ENCODE measurements around the gene EML2. TPM values are rescaled to one million over a fixed set of nuclear protein-coding genes. Genes with fewer than 3 reads are reported as not detected.

The EML2 gene
- total RNA-seq, 1 donor from 2014 or later: 36.9 TPM

GRCh38 chr19:45598267-45599001 lies 40.8 kb downstream of the EML2 start:
- DNase-seq (ENCODE audit: low spot score in 2 of 2, unreplicated experiment in 2 of 2): no peak
- no peaks in the 10 kb centered on the region for H3K36me3 Mint-ChIP-seq

GRCh38 chr19:45597425-45598111 lies 41.6 kb downstream of the EML2 start:
- H3K4me3 Mint-ChIP-seq: no peak overlapping the region
- H3K27me3 Mint-ChIP-seq (ENCODE audit: low read depth): peaks cover 81% of the 10 kb centered on the region
- no peak overlapping the region for H3K27ac Mint-ChIP-seq
- DNase-seq (ENCODE audit: low spot score in 2 of 2, unreplicated experiment in 2 of 2): no peak
- H3K9me3 Mint-ChIP-seq: no peaks in the 10 kb centered on the region
- H3K36me3 Mint-ChIP-seq: no peaks in the 10 kb centered on the region
- TF ChIP-seq CTCF (IDR thresholded peaks at IDR 0.05; ENCODE audit: unreplicated experiment): no peak
- peaks cover 3% of the 10 kb centered on the region for H3K4me1 Mint-ChIP-seq

More at GRCh38 chr19:45598267-45599001, 40.8 kb downstream of the EML2 start:
- Mint-ChIP-seq H3K27ac (no peak overlapping the region), H3K9me3 (no peaks in the 10 kb centered on the region), H3K4me1 (peaks cover 3% of the 10 kb centered on the region), H3K27me3 (ENCODE audit: low read depth) (peaks cover 86% of the 10 kb centered on the region), H3K4me3 (no peak overlapping the region)
- TF ChIP-seq CTCF (IDR thresholded peaks at IDR 0.05; ENCODE audit: unreplicated experiment): no peak

- Mint-ChIP-seq H3K27me3 (ENCODE audit: low read depth) (peaks cover 81% of the 10 kb centered on the region), H3K4me1 (peaks cover 3% of the 10 kb centered on the region), H3K36me3 (no peaks in the 10 kb centered on the region), H3K4me3 (no peak overlapping the region), H3K9me3 (no peaks in the 10 kb centered on the region), H3K27ac (no peak overlapping the region)
- no peak for TF ChIP-seq CTCF (IDR thresholded peaks at IDR 0.05; ENCODE audit: unreplicated experiment)
- DNase-seq (ENCODE audit: low spot score in 2 of 2, unreplicated experiment in 2 of 2): no peak
These were observed 43.4 kb downstream of the EML2 start for GRCh38 chr19:45595814-45596213.

- Mint-ChIP-seq H3K27me3 (ENCODE audit: low read depth) (peaks cover 76% of the 10 kb centered on the region), H3K4me3 (no peak overlapping the region)
These were observed 45.7 kb downstream of the EML2 start for GRCh38 chr19:45593520-45593919.

GRCh38 chr19:45592366-45592765 lies 46.8 kb downstream of the EML2 start:
- no peak for TF ChIP-seq CTCF (IDR thresholded peaks at IDR 0.05; ENCODE audit: unreplicated experiment)
- DNase-seq (ENCODE audit: low spot score in 2 of 2, unreplicated experiment in 2 of 2): no peak
- Mint-ChIP-seq H3K4me1 (no peaks in the 10 kb centered on the region), H3K27ac (no peak overlapping the region), H3K36me3 (no peaks in the 10 kb centered on the region), H3K9me3 (no peaks in the 10 kb centered on the region), H3K27me3 (ENCODE audit: low read depth) (peaks cover 66% of the 10 kb centered on the region), H3K4me3 (no peak overlapping the region)

More at GRCh38 chr19:45593520-45593919, 45.7 kb downstream of the EML2 start:
- Mint-ChIP-seq H3K4me1 (peaks cover 3% of the 10 kb centered on the region), H3K36me3 (no peaks in the 10 kb centered on the region), H3K9me3 (no peaks in the 10 kb centered on the region), H3K27ac (no peak overlapping the region)
- no peak for TF ChIP-seq CTCF (IDR thresholded peaks at IDR 0.05; ENCODE audit: unreplicated experiment)
- DNase-seq (ENCODE audit: low spot score in 2 of 2, unreplicated experiment in 2 of 2): no peak

Measured in mesothelial cell of epicardium (in vitro differentiated cells).